ENCODE measurements around the gene RUBCNL.

DNA sequence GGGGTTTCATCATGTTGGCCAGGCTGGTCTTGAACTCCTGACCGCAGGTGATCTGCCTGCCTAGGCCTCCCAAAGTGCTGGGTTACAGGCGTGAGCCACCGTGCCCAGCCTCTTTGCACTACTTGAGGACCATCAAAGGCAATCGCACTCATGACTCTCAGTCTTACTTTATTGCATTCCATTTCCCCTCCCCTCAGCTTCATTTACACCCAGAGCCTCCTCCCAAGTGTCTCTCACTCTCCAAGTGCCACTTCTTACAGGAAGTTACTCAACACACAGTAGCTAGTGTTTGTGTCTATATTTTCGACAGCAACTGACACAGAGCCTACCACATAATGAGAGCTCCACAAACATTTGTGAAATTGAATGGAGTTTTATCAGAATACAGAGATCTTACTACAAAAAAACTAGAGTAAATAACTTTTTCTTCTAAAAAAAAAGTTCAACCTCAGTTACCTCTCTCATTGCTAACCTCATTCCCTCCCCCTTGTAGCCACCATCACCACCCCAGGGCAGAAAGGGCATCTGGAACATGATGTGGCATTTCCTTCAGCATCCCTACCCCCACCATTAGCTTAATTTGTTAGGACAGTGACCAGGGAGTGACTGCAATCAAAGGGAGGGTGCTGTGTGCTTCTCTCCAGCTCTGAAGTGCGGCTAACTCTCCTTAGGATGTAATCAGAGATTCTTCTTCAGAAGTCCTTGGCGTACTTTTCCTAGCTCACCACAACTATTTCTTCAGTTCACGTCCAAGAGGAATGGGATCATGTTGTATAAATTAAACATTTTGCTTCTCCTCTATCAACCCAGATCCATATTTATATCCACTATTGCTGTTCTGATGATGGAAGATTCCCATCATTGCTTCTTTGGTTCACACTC is 17.0 kb upstream of the RUBCNL start:
- TF ChIP-seq, protein P1, sequence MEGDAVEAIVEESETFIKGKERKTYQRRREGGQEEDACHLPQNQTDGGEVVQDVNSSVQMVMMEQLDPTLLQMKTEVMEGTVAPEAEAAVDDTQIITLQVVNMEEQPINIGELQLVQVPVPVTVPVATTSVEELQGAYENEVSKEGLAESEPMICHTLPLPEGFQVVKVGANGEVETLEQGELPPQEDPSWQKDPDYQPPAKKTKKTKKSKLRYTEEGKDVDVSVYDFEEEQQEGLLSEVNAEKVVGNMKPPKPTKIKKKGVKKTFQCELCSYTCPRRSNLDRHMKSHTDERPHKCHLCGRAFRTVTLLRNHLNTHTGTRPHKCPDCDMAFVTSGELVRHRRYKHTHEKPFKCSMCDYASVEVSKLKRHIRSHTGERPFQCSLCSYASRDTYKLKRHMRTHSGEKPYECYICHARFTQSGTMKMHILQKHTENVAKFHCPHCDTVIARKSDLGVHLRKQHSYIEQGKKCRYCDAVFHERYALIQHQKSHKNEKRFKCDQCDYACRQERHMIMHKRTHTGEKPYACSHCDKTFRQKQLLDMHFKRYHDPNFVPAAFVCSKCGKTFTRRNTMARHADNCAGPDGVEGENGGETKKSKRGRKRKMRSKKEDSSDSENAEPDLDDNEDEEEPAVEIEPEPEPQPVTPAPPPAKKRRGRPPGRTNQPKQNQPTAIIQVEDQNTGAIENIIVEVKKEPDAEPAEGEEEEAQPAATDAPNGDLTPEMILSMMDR (conservative IDR thresholded peaks at IDR 0.05; ENCODE audit: low read length) = no peak
- TF ChIP-seq EZH2phosphoT487 (IDR thresholded peaks at IDR 0.05; ENCODE audit: borderline replicate concordance, low read depth, low read length) = no peak
